ENCODE measurements around the gene CFAP46. TPM values are rescaled to one million over a fixed set of nuclear protein-coding genes. Genes with fewer than 3 reads are reported as not detected.

CFAP46 gene
- total RNA-seq, 2 experiments from 2014 or later = not detected

GRCh38 chr10:132946806-132947546, 4.6 kb upstream of the CFAP46 start:
- Mint-ChIP-seq H3K4me1 (ENCODE audit: low read depth) (peaks cover 4% of the 10 kb centered on the region), H3K36me3 (ENCODE audit: low read depth) (no peaks in the 10 kb centered on the region), H3K9me3 (no peaks in the 10 kb centered on the region), H3K4me3 (no peak overlapping the region), H3K27ac (no peak overlapping the region), H3K27me3 (peaks cover 64% of the 10 kb centered on the region)
- H3K27ac ChIP-seq (ENCODE audit: low read depth in 1 of 2, low read length in 2 of 2) = no peak overlapping the region
- no peak for TF ChIP-seq CTCF (IDR thresholded peaks at IDR 0.05)
- intact Hi-C loops (cut with DNase I, micrococcal nuclease) = no loop called here
- H3K27me3 ChIP-seq (ENCODE audit: control insufficient read depth in 1 of 2, insufficient read depth in 2 of 2, low read length in 2 of 2) = peaks cover 18 to 28% of the 10 kb centered on the region in 2 experiments
- peaks cover 8% of the 10 kb centered on the region for H3K4me1 ChIP-seq (ENCODE audit: insufficient read depth, low read length)
- ATAC-seq (ENCODE audit: poor library complexity) (no peak), DNase-seq (no peak)
- peaks cover 0 to 5% of the 10 kb centered on the region in 2 experiments for H3K9me3 ChIP-seq (ENCODE audit: control insufficient read depth in 1 of 2, insufficient read depth in 1 of 2, low read length in 2 of 2)
- CTCF ChIA-PET = no interaction called here
- no peak overlapping the region for H3K4me3 ChIP-seq (ENCODE audit: low read length)
- POLR2A ChIA-PET = no interaction called here
- no peaks in the 10 kb centered on the region for H3K36me3 ChIP-seq (ENCODE audit: insufficient read depth, low read length)

- Histone ChIP-seq H3K27ac (ENCODE audit: low read depth in 1 of 2, low read length in 2 of 2) (no peak overlapping the region), H3K36me3 (ENCODE audit: insufficient read depth, low read length) (no peaks in the 10 kb centered on the region), H3K4me3 (ENCODE audit: low read length) (no peak overlapping the region), H3K9me3 (ENCODE audit: control insufficient read depth in 1 of 2, insufficient read depth in 1 of 2, low read length in 2 of 2) (peaks cover 0 to 8% of the 10 kb centered on the region in 2 experiments), H3K27me3 (ENCODE audit: control insufficient read depth in 1 of 2, insufficient read depth in 2 of 2, low read length in 2 of 2) (peaks cover 24 to 34% of the 10 kb centered on the region in 2 experiments), H3K4me1 (ENCODE audit: insufficient read depth, low read length) (peaks cover 8% of the 10 kb centered on the region)
- Mint-ChIP-seq H3K36me3 (ENCODE audit: low read depth) (no peaks in the 10 kb centered on the region), H3K27ac (no peak overlapping the region), H3K9me3 (no peaks in the 10 kb centered on the region), H3K4me1 (ENCODE audit: low read depth) (peaks cover 4% of the 10 kb centered on the region), H3K27me3 (peaks cover 66% of the 10 kb centered on the region), H3K4me3 (no peak overlapping the region)
- peak in 1 of 14 experiments; percentile 0 for DNase-seq
- intact Hi-C loops (cut with DNase I, micrococcal nuclease) = no loop called here
- ATAC-seq (ENCODE audit: poor library complexity) = no peak
- POLR2A ChIA-PET = no interaction called here
- CTCF ChIA-PET = no interaction called here
- TF ChIP-seq CTCF (IDR thresholded peaks at IDR 0.05) = no peak
Observed at GRCh38 chr10:132946311-132946710, 3.9 kb upstream of the CFAP46 start.

GRCh38 chr10:132945894-132946255, 3.5 kb upstream of the CFAP46 start:
- H3K4me1 ChIP-seq (ENCODE audit: insufficient read depth, low read length) = peaks cover 8% of the 10 kb centered on the region
- peaks cover 0 to 12% of the 10 kb centered on the region in 2 experiments for H3K9me3 ChIP-seq (ENCODE audit: control insufficient read depth in 1 of 2, insufficient read depth in 1 of 2, low read length in 2 of 2)
- Mint-ChIP-seq H3K9me3 (no peaks in the 10 kb centered on the region), H3K4me1 (ENCODE audit: low read depth) (peaks cover 4% of the 10 kb centered on the region), H3K36me3 (ENCODE audit: low read depth) (no peaks in the 10 kb centered on the region), H3K4me3 (no peak overlapping the region), H3K27me3 (peaks cover 66% of the 10 kb centered on the region), H3K27ac (no peak overlapping the region)
- H3K27me3 ChIP-seq (ENCODE audit: control insufficient read depth in 1 of 2, insufficient read depth in 2 of 2, low read length in 2 of 2) = peaks cover 25 to 35% of the 10 kb centered on the region in 2 experiments
- no peaks in the 10 kb centered on the region for H3K36me3 ChIP-seq (ENCODE audit: insufficient read depth, low read length)
- H3K27ac ChIP-seq (ENCODE audit: low read depth in 1 of 2, low read length in 2 of 2) = no peak overlapping the region
- ATAC-seq (ENCODE audit: poor library complexity) = no peak
- DNase-seq = no peak
- intact Hi-C loops (cut with DNase I, micrococcal nuclease) = no loop called here
- H3K4me3 ChIP-seq (ENCODE audit: low read length) = no peak overlapping the region
- CTCF ChIA-PET = no interaction called here
- TF ChIP-seq CTCF (IDR thresholded peaks at IDR 0.05) = no peak
- POLR2A ChIA-PET = no interaction called here
